Naive thymus-derived CD4-positive, alpha-beta T cell (primary cell): ENCODE measurements around the gene SEZ6L. TPM values are rescaled to one million over a fixed set of nuclear protein-coding genes. Genes with fewer than 3 reads are reported as not detected.

Experiments
- ATAC-seq: fragments of 150-1000 bp; cut with Tn5 transposase; 2 replicates; pipeline ENCODE4 v1.10.0; 2021; ENCODE audit warnings: mild to moderate bottlenecking, moderate library complexity
- CTCF ChIA-PET: fragments of 350-600 bp; sonication (Branson Sonifier 250); formaldehyde crosslinking; loops from one replicate; lab custom pipeline; 2021; ENCODE audit warnings: antibody characterized with exemption; lab: Charles Lee
- POLR2A ChIA-PET: fragments of 350-600 bp; sonication (Branson Sonifier 250); formaldehyde crosslinking; loops from one replicate; lab custom pipeline; 2021; ENCODE audit warnings: antibody characterized with exemption, inconsistent platforms; lab: Charles Lee
- DNase-seq, 9 donors: peaks; one replicate each; pipeline versions ENCODE4 v3.0.0 to v3.0.0-alpha.2; 2020 to 2022; ENCODE audit warnings: mixed read lengths in 1 of 9
- H3K27ac ChIP-seq: one replicate; pipeline ENCODE4 v1.7.0; 2013; ENCODE audit warnings: mild to moderate bottlenecking, low read depth, low read length, moderate library complexity
- H3K27me3 ChIP-seq, 2 donors: one replicate each; pipeline ENCODE4 v1.7.0; 2013; ENCODE audit warnings: low read length in 2 of 2, mild to moderate bottlenecking in 2 of 2, moderate library complexity in 2 of 2; ENCODE audit not compliant: control insufficient read depth in 2 of 2, insufficient read depth in 2 of 2
- H3K36me3 ChIP-seq, 3 experiments: 1 replicate in 2 of 3; 2 replicates in 1 of 3; pipeline ENCODE4 v1.7.0; 2013; ENCODE audit warnings: low read length in 3 of 3, mild to moderate bottlenecking in 3 of 3, moderate library complexity in 1 of 3; ENCODE audit not compliant: insufficient read depth in 3 of 3, control insufficient read depth in 2 of 3
- H3K4me1 ChIP-seq, 2 donors: one replicate each; pipeline ENCODE4 v1.7.0; 2013; ENCODE audit warnings: low read length in 2 of 2, mild to moderate bottlenecking in 2 of 2, moderate library complexity in 1 of 2; ENCODE audit not compliant: control insufficient read depth in 2 of 2, insufficient read depth in 2 of 2
- H3K4me3 ChIP-seq: 2 replicates; pipeline ENCODE4 v1.7.0; 2013; ENCODE audit warnings: mild to moderate bottlenecking, low read length
- H3K9me3 ChIP-seq, 3 experiments: 1 replicate in 2 of 3; 2 replicates in 1 of 3; pipeline ENCODE4 v1.7.0; 2013; ENCODE audit warnings: low read length in 3 of 3; ENCODE audit not compliant: control insufficient read depth in 2 of 3
- H3K27ac Mint-ChIP-seq, 9 donors: one replicate each; pipeline ENCODE4 v1.8.0; 2020 to 2022; ENCODE audit warnings: mixed read lengths in 9 of 9, mild to moderate bottlenecking in 8 of 9, moderate library complexity in 5 of 9, inconsistent platforms in 2 of 9
- H3K27me3 Mint-ChIP-seq, 5 donors: one replicate each; pipeline ENCODE4 v1.8.0; 2021 to 2022; ENCODE audit warnings: mixed read lengths in 5 of 5, mild to moderate bottlenecking in 1 of 5
- H3K36me3 Mint-ChIP-seq, 5 donors: one replicate each; pipeline ENCODE4 v1.8.0; 2020 to 2022; ENCODE audit warnings: mixed read lengths in 5 of 5, mild to moderate bottlenecking in 3 of 5, inconsistent platforms in 1 of 5
- H3K4me1 Mint-ChIP-seq, 7 donors: one replicate each; pipeline ENCODE4 v1.8.0; 2020 to 2022; ENCODE audit warnings: mixed read lengths in 7 of 7, mild to moderate bottlenecking in 3 of 7, inconsistent platforms in 1 of 7
- H3K4me3 Mint-ChIP-seq, 10 donors: one replicate each; pipeline ENCODE4 v1.8.0; 2020 to 2022; ENCODE audit warnings: mild to moderate bottlenecking in 10 of 10, mixed read lengths in 10 of 10, moderate library complexity in 6 of 10, inconsistent platforms in 2 of 10
- H3K9me3 Mint-ChIP-seq, 11 donors: one replicate each; pipeline ENCODE4 v1.8.0; 2020 to 2022; ENCODE audit warnings: mixed read lengths in 11 of 11, mild to moderate bottlenecking in 4 of 11, inconsistent platforms in 1 of 11, moderate library complexity in 1 of 11
- intact Hi-C, 2 donors: fragments of 100-400 bp; cut with micrococcal nuclease; formaldehyde crosslinking; loops; one replicate each; pipeline ENCODE4 v1.15.1; 2023
- polyA plus RNA-seq, 2 donors: library from polyadenylated mRNA; unstranded; fragments of 300-500 nt; fragmentation: Illumina TruSeq; gene quantifications; one replicate each; pipeline ENCODE4 v1.2.3, GENCODE V29; 2021
- total RNA-seq, 6 experiments: library from RNA in 5 of 6; stranded (reverse) in 5 of 6; gene quantifications; 1 replicate in 5 of 6; 2 replicates in 1 of 6; pipeline ENCODE4 v1.2.3 and lab custom pipeline; 2021 to 2026

SEZ6L gene
- total and polyA plus RNA-seq, 7 experiments from 2014 or later, result 0.16 to 1.4 TPM; not detected in 5

- Mint-ChIP-seq H3K4me1 (peaks cover 0 to 10% (median 6%) of the 10 kb centered on the region in 7 donors), H3K9me3 (peaks cover 0 to 4% (median 0%) of the 10 kb centered on the region in 11 donors), H3K27me3 (peaks cover 49 to 69% (median 57%) of the 10 kb centered on the region in 5 donors), H3K27ac (no peak overlapping the region), H3K36me3 (peaks cover 0 to 4% (median 0%) of the 10 kb centered on the region in 5 donors), H3K4me3 (no peak overlapping the region)
- POLR2A ChIA-PET, result no interaction called here
- Histone ChIP-seq H3K27me3 (no peaks in the 10 kb centered on the region), H3K4me3 (no peak overlapping the region), H3K4me1 (no peaks in the 10 kb centered on the region), H3K27ac (no peak overlapping the region), H3K9me3 (no peaks in the 10 kb centered on the region), H3K36me3 (no peaks in the 10 kb centered on the region)
- intact Hi-C loops, result loop anchor here in 1 of 2 donors (5.0 kb wide), 1 partner anchor 160 kb away; no protein-coding TSS in a partner anchor
- CTCF ChIA-PET, result interaction anchor here (0.8 kb wide), 1 partner anchor 16 kb away, joined by 3 read pairs; no protein-coding TSS in a partner anchor
- DNase-seq (peak in 2 of 9 donors; percentile 7 to 25), ATAC-seq (no peak)
These were observed 3.2 kb downstream of the SEZ6L start for GRCh38 chr22:26172389-26172990.

DNA sequence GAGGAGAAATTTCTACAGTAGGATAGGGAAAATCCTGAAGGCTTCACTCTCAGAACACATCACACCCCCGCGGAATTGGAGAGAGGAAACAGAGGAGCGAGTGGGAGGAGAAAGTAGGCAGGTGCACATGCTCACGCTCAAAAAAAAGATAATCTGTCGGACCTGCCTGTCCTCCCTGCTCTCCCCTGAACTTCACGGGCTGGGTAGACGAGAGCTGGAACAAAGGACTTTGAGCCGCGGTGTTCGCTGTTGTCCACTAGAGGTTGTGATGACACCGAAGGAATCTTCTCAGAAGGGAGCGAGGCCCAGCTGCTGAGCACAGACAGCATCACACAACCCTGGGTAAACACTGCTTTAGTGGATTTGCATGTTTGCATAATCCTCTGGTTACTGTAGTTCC is 5.0 kb downstream of the SEZ6L start:
- ChIA-PET POLR2A (no interaction called here), CTCF (no interaction called here)
- ATAC-seq (no peak), DNase-seq (no peak)
- Histone ChIP-seq H3K27ac (no peak overlapping the region), H3K36me3 (no peaks in the 10 kb centered on the region), H3K27me3 (no peaks in the 10 kb centered on the region), H3K4me1 (no peaks in the 10 kb centered on the region), H3K9me3 (no peaks in the 10 kb centered on the region), H3K4me3 (no peak overlapping the region)
- Mint-ChIP-seq H3K4me1 (peaks cover 0 to 4% (median 0%) of the 10 kb centered on the region in 7 donors), H3K27me3 (peaks cover 33 to 61% (median 49%) of the 10 kb centered on the region in 5 donors), H3K36me3 (no peaks in the 10 kb centered on the region), H3K27ac (no peak overlapping the region), H3K4me3 (no peak overlapping the region), H3K9me3 (peaks cover 0 to 2% (median 0%) of the 10 kb centered on the region in 11 donors)
- intact Hi-C loops, result loop anchor here in 1 of 2 donors (5.0 kb wide), 1 partner anchor 158 kb away; no protein-coding TSS in a partner anchor

- DNase-seq, result no peak
- Histone ChIP-seq H3K27ac (no peak overlapping the region), H3K4me1 (no peaks in the 10 kb centered on the region), H3K4me3 (no peak overlapping the region), H3K36me3 (no peaks in the 10 kb centered on the region), H3K27me3 (peaks cover 0 to 3% of the 10 kb centered on the region in 2 donors), H3K9me3 (peaks cover 0 to 3% (median 0%) of the 10 kb centered on the region in 3 experiments)
- ChIA-PET CTCF (no interaction called here), POLR2A (no interaction called here)
- no peaks in the 10 kb centered on the region for H3K4me1 Mint-ChIP-seq
- intact Hi-C loops, result no loop called here
- H3K4me3 Mint-ChIP-seq, result no peak overlapping the region
- H3K36me3 Mint-ChIP-seq, result peaks cover 0 to 5% (median 0%) of the 10 kb centered on the region in 5 donors
- H3K27me3 Mint-ChIP-seq, result peaks cover 0 to 55% (median 36%) of the 10 kb centered on the region in 5 donors
- peaks cover 0 to 11% (median 0%) of the 10 kb centered on the region in 11 donors for H3K9me3 Mint-ChIP-seq
- ATAC-seq, result no peak
- H3K27ac Mint-ChIP-seq, result no peak overlapping the region
These were observed 13.5 kb downstream of the SEZ6L start for GRCh38 chr22:26182723-26183122.

DNA sequence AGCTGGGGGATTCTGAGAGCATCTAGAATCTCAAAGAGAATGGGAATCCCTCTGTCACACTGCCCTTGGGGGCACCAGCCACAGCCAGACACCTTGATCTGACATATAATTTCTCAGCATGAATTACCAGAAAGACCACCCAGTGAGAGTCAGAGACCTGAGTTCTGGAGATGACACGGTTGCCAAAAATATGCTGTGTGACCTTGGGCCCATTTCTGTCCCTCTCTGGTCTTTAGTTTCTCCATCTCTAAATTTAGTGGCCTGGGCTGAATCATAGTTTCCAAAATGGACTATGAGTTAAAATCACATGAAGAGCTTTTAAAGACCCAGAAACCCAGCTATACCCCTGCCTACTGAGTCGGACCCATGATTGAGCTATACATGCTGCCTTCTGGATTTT is 15.9 kb downstream of the SEZ6L start:
- DNase-seq (no peak), ATAC-seq (no peak)
- H3K27ac Mint-ChIP-seq, result peak overlapping the region in 1 of 9 donors; percentile 42
- CTCF ChIA-PET, result no interaction called here
- Histone ChIP-seq H3K9me3 (peaks cover 0 to 3% (median 0%) of the 10 kb centered on the region in 3 experiments), H3K36me3 (no peaks in the 10 kb centered on the region), H3K4me3 (no peak overlapping the region), H3K27ac (no peak overlapping the region), H3K4me1 (no peaks in the 10 kb centered on the region), H3K27me3 (peaks cover 0 to 3% of the 10 kb centered on the region in 2 donors)
- H3K9me3 Mint-ChIP-seq, result peaks cover 0 to 7% (median 0%) of the 10 kb centered on the region in 11 donors
- POLR2A ChIA-PET, result no interaction called here
- peaks cover 0 to 4% (median 0%) of the 10 kb centered on the region in 5 donors for H3K36me3 Mint-ChIP-seq
- H3K27me3 Mint-ChIP-seq, result peaks cover 0 to 48% (median 24%) of the 10 kb centered on the region in 5 donors
- intact Hi-C loops, result no loop called here
- H3K4me3 Mint-ChIP-seq, result no peak overlapping the region
- H3K4me1 Mint-ChIP-seq, result no peaks in the 10 kb centered on the region

DNA sequence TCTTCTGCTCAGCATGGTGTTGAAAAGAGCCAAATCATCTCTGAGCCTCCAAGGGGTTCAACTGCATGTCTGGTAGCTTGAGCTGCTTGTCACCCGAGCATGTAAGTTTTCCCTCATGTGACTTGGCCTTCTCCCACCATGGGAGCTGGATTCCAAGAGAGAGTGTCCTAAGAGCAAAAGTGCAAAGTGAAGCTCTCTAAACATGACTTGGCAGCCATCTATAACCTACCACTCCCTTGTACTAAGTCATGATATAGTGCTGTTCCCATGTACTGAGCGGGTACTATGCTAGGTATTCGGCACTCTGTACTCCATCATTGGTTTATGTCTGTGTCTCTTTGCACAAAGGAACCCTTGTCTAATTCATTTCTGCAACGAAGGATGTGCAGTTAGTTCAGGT is 19.1 kb downstream of the SEZ6L start:
- Mint-ChIP-seq H3K27me3 (peaks cover 0 to 36% (median 21%) of the 10 kb centered on the region in 5 donors), H3K9me3 (peaks cover 0 to 12% (median 0%) of the 10 kb centered on the region in 11 donors), H3K36me3 (no peaks in the 10 kb centered on the region), H3K4me1 (no peaks in the 10 kb centered on the region), H3K27ac (no peak overlapping the region), H3K4me3 (no peak overlapping the region)
- ChIA-PET POLR2A (no interaction called here), CTCF (no interaction called here)
- Histone ChIP-seq H3K27ac (no peak overlapping the region), H3K4me1 (no peaks in the 10 kb centered on the region), H3K4me3 (no peak overlapping the region), H3K36me3 (no peaks in the 10 kb centered on the region), H3K27me3 (peaks cover 0 to 3% of the 10 kb centered on the region in 2 donors), H3K9me3 (peaks cover 0 to 3% (median 0%) of the 10 kb centered on the region in 3 experiments)
- intact Hi-C loops, result no loop called here
- no peak for DNase-seq
- ATAC-seq, result no peak

- Mint-ChIP-seq H3K27me3 (peaks cover 3 to 36% (median 21%) of the 10 kb centered on the region in 5 donors), H3K36me3 (no peaks in the 10 kb centered on the region), H3K27ac (no peak overlapping the region), H3K4me3 (no peak overlapping the region), H3K9me3 (peaks cover 0 to 5% (median 0%) of the 10 kb centered on the region in 11 donors), H3K4me1 (no peaks in the 10 kb centered on the region)
- H3K4me1 ChIP-seq, result no peaks in the 10 kb centered on the region
- DNase-seq (no peak), ATAC-seq (no peak)
- H3K36me3 ChIP-seq, result no peaks in the 10 kb centered on the region
- H3K27ac ChIP-seq, result no peak overlapping the region
- H3K4me3 ChIP-seq, result no peak overlapping the region
- intact Hi-C loops, result no loop called here
- CTCF ChIA-PET, result interaction anchor here (0.6 kb wide), 1 partner anchor 679 kb away, joined by 3 read pairs; no protein-coding TSS in a partner anchor
- POLR2A ChIA-PET, result no interaction called here
- H3K27me3 ChIP-seq, result no peaks in the 10 kb centered on the region
- no peaks in the 10 kb centered on the region for H3K9me3 ChIP-seq
These were observed 25.1 kb downstream of the SEZ6L start for GRCh38 chr22:26194313-26194712.
